GM19023 (cell line): Measurements from ENCODE around the gene CLDN24.
"Not testable (repeated sequence)": the region's sequence is repeated elsewhere in the genome, so short reads cannot be mapped to it uniquely, and the experiment has no call there.

Source experiments
- ATAC-seq: cut with Tn5 transposase; IDR thresholded peaks from one replicate; pipeline ENCODE4 v1.9.1; 2021; ENCODE audit warnings: mild to moderate bottlenecking, moderate library complexity; ENCODE audit not compliant: unreplicated experiment

Gene CLDN24

DNA sequence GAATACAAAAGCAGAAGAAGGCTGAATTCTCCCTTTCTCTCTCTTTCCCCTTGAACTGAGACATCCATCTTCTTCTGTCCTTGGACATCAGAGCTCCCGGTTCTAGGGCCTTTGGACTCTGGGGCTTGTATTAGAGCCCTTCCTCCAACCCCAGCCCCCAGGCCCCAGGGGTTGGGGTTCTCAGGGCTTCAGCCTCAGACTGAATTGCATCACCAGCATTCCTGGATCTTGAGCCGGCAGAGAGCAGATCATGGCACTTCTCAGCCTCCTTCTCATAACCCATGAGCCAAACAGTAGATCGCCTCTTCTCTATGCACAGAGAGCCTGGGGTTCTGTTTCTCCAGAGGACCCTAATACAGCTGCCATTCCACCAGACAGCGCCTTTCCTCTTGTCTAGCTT is 25.3 kb upstream of the CLDN24 start:
- no peak for ATAC-seq

DNA sequence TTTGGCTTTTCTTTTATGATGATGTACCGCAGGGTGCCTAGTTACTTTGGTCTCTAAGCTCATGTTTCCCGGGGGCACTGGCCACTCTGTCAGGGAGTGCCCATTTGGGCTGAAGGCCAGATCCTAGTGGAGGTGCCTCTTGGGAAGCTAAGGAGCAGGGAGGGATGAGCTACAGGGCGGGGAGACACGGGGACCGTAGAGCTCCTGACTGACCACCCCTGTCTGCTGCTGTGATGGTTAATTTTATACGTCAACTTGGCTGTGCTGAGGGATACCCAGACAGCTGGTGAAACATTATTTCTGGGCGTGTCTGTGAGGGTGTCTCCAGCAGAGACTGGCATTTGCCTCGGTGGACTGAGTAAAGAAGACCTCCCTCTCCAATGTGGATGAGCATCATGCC is 24.9 kb upstream of the CLDN24 start:
- no peak for ATAC-seq

DNA sequence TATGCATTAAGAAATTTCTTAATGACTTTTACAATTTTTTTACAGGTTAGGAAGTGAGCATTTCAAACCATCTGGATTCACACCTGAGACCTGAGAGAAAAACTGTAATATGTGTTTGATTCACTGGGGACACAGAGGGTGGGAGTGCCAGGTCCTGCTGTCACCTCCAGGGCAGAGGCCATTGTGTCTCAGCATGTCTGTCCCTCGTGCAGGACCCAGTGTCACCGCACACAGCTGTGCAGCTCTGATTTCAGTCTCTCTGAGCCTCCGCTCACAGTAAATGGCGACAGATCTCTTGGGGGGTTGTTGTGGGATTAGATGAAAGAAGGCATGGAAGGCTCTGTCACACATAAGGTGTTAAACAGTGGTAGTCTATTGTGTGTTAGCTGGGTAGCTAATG is 23.0 kb upstream of the CLDN24 start:
- no peak for ATAC-seq

DNA sequence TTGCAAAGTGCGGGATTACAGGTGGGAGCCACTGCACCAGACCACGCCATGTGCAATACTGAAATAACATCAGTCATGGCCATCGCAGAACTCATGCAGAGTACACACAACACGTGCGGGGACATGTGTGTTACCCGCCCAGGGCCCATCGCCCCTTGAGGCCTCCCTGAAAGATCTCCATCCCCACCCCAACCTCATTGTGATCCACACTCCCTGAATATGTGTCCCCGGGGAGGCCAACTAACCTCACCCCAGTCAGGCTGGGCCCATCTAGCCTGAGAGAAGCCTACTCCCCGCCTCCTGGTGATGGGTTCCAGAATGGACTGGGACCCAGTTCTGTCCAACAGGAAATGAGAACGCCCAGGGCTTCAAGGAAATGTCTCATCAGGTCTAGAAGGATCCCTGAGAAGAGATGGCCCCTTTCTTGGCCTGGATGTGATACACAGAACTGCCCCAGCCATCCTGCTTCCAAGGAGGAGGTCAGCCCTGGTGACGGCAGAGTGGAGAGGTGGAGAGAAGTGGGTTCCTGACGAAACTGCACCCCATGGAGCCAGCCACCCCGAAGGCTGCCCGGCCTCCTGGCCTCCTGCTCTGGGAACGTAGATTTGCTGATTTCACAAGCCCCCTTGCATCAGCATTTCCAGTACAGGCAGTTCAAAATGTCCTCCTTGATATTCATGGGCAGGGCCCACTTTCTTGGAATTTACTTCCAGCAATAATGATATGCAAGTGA is 22.5 kb upstream of the CLDN24 start:
- ATAC-seq, result no peak

DNA sequence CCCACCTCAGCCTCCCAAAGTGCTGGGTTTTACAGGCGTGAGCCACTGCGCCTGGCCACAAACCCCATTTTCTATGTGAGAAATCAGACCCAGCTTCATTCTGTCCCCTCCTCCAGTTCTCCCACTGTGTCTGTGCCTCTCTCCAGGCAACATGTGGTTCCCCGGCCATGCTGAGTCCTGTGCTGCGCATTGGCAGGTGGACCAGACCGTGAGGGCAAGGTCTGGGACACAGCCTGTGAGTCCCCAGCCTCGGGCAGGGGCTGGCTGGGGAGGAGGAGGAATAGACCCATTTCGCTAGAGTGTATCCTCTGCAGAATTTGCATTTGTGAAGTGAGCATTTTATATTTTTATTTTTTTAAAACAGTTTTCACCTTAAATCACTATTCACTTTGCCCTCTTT is 21.5 kb upstream of the CLDN24 start:
- ATAC-seq, result no peak

DNA sequence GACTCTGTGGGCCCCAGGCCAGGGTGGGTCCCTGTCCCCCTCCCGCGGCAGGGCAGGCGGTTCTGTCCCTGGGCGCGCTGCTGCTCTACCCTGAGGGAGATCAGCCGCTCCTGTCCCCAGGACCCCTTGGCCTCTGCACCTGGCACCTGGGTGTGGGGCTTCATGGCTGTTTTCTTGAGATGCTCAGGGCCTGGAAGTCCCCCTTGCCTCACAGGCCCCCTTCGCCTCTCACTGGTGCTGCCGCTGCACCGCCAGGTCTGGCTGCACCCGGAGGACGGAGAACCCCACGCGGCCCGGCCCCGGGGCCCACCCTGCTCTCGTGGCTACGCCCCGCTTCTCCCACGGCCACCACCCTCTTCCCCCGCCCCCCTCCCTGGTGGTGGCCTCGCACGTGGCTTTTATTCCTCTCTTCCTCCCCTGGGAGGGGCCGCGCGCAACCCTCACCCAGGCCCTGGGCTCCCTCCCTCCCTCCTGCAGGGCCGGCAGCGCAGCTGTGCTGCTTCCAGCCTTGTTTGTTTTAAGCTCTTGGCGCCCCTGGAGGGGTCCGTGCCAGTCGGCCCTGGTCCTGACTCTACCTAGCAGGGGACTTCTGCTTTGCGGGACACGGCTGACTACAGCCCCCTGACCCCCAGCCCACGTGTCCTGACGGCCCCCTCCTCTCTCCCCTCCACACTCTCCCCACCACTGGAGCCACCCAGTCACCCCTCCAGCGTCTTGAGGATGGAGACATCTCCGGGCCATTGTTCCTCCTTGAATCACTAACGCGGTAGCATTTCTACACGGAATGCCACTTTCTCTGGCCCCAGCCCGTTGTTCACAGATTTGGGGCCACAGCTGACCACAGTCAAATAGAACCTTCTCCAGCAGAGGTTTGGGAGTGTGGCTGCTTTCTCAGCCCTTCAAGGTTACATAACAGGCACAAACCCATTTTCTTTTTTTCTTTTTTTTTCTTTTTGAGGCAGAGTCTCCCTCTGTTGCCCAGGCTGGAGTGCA is 20.6 kb upstream of the CLDN24 start:
- no peak for ATAC-seq

DNA sequence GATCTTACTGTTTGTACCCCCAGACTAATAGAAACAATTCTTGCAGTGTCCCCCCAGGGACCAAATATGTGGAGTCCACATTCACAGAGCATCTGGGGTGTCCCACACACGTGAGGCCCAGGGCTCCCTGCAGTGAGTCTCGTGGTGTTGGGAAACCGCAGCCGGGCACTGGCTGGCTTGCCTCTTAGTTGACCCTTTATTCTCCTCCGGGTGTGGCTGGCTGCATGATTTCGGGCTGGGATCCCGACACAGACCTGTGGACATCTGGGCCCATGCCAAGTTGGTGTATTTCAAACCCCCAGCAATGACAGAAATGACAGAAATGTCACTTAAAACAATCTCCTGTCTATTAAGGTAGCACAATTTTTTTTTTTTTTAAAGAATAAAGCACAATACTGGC is 15.6 kb upstream of the CLDN24 start:
- no peak for ATAC-seq

DNA sequence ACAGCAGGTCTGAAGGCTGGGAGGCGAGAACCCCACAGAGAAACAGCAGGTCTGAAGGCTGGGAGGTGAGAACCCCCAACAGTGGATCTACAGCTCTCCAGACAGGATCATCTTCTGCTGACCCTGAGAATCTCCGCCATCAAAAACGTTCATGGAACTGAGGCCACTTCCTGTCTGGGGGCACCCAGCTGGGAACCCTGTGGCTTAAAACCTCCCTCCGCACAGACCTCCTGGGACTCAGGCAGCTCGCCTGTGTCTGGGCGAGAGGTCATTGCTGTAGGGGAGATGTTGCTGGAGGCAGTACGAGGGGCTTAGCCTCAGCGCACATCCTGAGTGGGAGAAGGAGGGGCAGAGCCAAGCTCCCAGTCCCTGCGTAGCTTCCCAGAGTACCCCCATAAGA is 15.1 kb upstream of the CLDN24 start:
- no peak for ATAC-seq

DNA sequence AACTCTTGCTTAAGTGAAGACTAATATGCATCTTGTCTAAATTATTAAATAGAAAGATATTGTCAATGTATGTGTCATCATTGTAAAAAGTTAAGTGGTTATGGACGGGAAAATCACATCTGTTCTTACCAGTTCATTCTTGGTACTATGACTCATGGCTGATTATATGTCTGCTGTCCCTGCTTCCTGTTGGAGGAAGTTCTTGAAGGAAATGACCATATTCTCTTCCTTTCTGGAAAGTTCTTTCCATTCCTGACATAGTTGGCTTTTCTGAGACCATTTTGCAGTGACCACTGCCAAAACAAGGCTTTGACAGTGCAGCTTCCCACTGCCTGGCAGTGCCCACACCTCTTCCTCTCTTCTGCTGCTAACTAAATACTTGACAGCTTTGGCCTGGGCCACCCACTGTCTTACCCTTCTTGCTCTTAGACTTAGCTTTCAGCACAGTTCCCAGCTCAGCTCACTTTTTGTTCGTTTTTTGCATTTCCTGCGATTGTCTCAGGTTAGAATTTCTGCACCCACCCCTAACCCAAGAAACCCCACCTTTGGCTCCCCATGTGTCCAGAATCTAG is 13.2 kb upstream of the CLDN24 start:
- ATAC-seq, result no peak

DNA sequence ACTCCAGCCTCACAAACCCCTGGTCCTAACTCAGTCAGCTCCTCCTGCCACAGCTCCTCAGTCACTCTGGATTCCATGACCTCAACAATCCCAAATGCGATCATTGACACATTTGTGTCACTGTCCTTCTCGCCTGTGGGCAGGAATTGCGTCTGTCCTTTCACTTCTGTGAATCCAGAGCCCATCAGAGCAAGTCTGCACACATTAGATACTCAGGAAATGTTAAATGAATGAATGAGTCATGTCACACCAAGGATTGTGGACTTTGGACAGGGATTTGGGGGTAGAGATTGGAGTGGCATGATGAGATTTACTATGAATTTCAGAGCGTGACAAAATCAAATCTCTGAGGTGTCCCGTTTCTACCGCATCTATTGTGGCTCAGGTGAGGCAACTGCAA is 11.8 kb upstream of the CLDN24 start:
- ATAC-seq, result no peak

DNA sequence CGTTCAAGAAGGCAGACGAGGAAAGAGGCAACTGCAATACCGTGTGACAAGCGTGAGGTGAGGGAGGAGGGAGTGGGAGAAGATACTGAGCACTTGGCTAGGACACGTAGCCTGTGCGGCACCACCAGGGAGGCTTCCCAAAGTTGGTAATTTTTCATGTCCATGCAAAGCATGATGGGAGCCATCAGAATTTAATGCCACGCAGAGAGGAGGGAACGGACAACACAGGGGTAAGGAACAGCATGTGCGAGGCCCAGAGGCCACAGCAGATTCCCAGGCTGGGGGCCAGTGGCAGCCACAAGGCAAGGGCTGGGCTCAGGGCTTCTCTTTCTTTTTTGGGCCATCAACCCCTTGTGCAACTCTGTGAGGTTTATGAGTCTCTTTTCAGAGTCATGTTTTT is 11.0 kb upstream of the CLDN24 start:
- no peak for ATAC-seq

DNA sequence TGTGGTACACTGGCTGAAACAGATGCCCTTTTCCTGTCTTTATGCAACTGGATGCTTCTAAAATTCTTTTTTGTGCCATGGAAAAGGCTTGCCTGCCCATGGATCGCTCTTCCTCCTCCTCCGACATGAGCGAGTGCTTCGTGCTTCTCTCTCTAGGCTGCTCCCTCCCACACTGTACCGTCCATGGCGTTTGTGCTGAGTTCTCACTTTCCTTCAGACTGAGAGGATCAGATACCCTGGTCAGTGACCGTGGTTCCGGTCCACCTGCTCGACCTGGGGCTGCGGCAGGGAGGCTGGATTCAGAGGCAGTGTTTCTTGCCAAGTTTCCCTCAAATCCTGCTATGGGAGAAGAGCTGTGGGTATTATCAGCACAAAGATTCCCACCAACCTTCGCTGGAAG is 10.2 kb upstream of the CLDN24 start:
- no peak for ATAC-seq

DNA sequence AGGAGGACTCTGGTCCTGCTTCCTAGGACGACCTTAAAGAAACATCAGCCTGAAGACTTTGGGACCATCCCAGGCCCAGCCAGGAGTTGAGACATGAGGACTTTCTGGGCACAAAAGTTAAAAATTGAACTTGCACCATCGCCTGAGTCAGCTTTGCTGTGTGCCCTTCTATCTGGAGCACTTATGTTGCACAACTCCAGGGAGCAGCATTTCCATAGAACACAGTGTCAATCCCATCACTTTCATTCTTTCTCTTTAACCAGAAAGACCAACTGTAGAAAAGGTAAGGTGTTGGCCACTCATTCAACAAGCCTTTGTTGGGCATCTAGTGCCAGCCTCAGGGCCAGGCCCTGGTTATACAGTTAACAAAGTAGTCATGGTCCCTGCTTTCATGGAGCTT is 8.6 kb upstream of the CLDN24 start:
- ATAC-seq, result no peak

DNA sequence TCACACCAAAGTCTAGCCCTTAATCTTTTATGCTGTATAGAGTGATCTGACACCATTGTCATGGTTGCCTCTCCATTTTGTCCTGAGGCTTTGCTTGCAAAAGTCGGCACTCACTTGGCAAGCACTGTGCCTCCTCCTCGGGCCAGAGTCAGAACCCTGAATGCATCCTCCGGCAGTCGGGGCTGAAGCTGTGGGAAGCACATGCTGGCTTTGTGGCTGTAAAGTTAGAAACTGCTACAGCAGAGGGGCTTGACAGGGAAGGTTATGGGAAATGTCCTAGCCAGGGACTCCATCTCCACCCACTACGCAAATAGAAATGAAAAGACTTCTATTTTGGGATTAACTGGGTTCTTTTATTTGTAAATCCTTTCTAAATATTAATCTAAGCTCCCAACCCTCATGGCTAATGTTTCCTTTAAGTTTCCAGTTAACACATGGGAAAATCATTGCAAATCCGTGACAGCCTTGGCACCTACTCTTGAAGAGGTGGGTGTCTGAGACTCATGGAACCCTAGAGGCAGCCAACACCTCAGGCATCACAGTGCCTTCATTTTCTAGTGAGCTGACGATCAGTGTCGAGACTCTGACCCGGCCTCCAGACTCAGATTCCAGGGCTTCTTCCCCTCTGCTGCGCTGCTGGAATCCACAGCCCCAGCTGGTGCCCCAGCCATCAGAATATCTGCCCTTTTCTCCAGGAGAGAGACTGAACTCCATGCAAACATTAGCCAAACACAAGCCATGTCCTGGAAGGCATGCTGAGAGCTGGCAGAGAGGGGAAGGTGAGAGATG is 7.9 kb upstream of the CLDN24 start:
- no peak for ATAC-seq

DNA sequence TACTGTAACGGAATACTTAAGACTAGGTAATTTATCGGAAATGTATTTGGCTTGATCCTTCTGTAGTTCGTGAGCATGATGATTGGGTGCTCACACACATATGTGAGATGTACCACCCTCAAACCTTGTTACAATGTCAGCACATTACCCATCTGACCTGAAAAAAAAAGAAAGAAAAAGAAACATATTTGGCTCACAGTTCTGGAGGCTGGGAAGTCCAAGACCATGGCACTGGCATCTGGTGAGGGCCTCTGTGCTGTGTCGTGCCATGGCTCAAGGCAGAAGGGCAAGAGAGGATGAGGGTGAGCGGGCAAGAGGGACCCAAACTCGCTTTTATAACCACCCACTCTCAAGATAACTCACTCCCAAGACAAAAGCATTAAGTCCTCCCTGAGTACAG is 7.0 kb upstream of the CLDN24 start:
- ATAC-seq, result no peak

DNA sequence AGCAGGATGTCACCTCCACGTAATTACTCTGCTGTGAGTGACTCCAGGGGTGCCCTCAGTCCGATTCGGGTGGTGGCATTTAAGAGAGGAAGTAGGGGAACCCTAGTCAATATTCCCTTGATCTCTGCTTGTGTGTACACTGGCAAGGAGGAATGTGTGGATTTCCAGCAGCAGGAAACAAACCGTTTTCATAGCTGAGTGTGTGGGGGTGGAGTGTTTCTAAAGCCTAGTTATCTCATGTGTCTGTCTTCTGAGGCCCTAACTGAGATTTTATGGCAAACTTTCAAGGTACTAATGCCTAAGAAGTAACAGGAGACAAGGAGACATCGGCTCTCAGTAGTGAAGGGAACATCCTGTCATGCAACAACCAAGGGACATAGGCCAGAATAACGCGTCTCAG is 6.6 kb upstream of the CLDN24 start:
- ATAC-seq, result no peak

DNA sequence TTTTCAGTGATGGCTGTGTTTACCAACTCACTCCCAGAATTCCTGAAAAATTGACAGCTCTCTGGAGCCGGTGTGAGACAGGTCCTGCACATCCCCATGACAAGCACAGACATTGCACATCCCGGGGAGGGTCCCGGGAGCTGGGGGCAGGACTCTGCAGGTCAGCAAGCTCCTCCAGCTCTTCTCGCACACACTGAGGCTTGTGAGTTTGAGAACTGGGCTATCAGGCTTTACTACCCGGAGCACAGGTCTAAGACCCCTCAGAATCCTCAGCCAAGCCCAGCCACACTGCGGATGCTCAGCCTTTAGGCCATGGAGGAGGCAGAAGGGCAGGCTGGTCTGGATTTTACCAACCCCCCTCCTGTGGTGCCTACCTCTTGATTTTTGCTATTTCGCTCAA is 5.6 kb upstream of the CLDN24 start:
- ATAC-seq, result no peak

DNA sequence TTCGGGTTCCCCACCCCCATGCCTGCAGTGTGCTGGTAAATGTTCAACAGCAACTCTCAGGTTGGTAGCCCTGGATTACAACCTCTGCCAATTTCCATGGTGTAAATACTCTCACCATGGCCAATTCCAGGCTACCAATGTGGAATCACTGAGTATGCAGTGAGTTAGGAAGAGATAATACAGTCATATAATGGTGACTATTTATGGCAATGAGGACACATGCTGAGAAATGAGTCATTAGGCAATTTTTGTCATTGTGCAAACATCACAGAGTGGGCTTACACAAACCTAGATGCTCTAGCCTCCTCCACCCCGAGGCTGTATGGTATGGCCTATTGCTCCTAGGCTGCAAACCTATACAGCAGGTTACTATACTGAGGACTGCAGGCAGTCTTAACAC is 4.6 kb upstream of the CLDN24 start:
- no peak for ATAC-seq

DNA sequence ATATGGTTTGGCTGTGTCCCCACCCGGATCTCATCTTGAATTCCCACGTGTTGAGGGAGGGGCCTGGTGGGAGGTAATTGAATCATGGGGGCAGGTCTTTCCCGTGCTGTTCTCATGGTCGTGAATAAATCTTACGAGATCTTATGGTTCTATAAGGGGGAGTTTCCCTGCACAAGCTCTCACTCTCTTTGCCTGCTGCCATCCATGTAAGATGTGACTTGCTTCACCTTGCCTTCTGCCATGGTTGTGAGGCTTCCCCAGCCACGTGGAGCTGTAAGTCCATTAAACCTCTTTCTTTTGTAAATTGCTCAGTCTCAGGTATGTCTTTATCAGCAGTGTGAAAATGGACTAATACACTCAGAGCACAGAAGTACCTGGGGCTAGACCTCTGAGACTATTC is 4.2 kb upstream of the CLDN24 start:
- not testable (repeated sequence) for ATAC-seq

DNA sequence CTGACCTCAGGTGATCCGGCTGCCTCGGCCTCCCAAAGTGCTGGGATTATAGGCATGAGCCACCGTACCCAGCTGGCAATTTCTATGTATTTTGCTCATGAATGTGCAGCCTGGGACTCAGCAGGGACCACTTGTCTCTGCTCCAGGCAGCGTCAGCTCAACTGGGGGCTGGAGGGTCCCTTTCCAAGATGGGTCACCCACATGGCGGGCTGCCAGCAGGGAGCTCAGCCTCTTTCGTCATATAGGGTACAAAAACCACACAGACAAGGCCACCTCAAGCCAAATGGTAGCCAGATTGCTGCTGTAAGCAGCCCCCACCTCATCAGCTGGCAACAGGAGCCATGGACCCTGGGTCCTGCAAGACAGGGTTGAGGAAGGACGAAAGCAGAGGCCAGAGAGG is 2.4 kb upstream of the CLDN24 start:
- no peak for ATAC-seq

DNA sequence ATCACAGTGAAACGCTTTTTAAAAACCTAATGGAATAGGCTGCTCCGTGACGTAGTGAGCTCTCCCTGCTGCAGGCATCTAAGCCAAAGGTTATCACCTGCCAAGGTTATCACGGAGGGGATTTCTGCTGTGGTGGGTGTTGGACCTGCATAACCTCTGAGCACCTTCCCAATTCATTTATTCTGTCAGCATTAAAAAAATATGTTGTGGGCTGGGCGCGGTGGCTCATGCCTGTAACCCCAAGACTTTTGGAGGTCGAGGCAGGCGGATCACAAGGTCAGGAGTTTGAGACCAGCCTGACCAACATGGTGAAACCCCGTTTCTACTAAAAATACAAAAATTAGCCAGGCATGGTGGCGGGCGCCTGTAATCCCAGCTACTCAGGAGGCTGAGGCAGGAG is 1.8 kb upstream of the CLDN24 start:
- not testable (repeated sequence) for ATAC-seq
